GM21390 (cell line): ENCODE data around the gene WAC.
"Not testable (repeated sequence)": the region's sequence is repeated elsewhere in the genome, so short reads cannot be mapped to it uniquely, and the experiment has no call there.

Experiments
- ATAC-seq: cut with Tn5 transposase; IDR thresholded peaks from one replicate; pipeline ENCODE4 v1.9.1; 2021; ENCODE audit not compliant: unreplicated experiment

The WAC gene, protein sequence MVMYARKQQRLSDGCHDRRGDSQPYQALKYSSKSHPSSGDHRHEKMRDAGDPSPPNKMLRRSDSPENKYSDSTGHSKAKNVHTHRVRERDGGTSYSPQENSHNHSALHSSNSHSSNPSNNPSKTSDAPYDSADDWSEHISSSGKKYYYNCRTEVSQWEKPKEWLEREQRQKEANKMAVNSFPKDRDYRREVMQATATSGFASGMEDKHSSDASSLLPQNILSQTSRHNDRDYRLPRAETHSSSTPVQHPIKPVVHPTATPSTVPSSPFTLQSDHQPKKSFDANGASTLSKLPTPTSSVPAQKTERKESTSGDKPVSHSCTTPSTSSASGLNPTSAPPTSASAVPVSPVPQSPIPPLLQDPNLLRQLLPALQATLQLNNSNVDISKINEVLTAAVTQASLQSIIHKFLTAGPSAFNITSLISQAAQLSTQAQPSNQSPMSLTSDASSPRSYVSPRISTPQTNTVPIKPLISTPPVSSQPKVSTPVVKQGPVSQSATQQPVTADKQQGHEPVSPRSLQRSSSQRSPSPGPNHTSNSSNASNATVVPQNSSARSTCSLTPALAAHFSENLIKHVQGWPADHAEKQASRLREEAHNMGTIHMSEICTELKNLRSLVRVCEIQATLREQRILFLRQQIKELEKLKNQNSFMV

DNA sequence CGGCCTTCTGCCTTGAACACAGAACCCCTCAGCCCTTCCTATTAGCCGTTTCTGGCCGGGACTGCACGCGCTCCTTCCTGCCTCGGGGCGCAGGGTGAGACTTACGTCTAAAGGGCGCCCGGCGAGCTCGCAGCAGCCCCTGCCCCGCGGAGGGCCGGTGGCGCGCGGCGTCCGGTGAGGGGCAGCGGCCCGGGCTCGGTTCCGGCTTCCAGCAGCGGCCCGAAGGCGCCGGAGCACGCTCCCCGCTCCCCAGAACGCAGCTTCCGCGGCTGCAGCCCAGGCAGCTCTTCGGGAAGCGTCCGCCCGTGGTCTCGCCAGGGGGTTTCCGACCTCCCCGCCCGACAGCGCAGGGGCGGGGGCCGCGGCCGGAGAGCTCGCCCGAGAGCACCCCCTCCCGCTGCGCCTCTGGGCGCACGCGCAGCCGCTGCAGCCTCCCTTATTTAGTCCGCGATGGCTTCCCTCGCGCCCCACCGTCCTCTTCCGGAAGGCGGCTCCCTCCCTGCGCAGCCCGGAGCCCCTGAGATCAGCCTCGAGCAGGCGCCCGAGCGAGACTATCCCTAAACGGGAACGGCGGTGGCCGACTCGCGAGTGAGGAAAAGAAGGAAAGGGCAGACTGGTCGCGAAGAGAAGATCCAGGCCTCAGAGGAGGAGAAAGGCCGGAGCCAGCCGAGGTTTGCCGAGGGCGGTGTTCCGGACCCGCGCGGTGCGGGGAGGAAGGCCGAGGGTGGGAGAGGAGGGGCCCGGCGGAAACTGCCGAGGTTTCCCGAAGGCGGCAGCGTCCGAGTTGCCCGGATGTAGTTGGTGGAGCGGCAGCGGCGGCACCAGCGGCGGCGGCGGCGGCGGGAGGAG lies at the start of gene WAC:
Gene WAC (plus strand): TSS at position 782 of the 849 bp plus-strand sequence. CDS start 462 bp downstream, outside the sequence.
- ATAC-seq = peak; percentile 80

DNA sequence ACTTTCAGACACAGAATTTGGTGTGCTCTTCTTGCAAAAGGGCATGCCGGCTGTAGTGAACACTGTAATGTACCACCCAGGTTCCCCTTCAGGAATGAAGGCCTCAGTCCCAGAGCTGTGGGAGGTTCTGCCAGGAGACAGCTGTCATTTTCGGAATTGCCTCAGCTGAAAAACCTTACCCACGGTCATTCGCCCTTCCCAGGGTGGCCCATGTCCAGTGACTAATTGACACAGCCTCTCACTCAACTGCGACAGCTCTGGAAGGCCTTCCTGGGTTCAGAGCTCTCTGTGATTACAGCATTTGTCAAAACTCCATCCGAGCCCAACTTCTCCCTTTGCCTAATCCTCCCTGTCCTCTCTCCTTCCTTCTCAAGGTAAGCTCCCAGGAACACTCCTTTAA lies 43.7 kb upstream of the WAC start:
- ATAC-seq = no peak

DNA sequence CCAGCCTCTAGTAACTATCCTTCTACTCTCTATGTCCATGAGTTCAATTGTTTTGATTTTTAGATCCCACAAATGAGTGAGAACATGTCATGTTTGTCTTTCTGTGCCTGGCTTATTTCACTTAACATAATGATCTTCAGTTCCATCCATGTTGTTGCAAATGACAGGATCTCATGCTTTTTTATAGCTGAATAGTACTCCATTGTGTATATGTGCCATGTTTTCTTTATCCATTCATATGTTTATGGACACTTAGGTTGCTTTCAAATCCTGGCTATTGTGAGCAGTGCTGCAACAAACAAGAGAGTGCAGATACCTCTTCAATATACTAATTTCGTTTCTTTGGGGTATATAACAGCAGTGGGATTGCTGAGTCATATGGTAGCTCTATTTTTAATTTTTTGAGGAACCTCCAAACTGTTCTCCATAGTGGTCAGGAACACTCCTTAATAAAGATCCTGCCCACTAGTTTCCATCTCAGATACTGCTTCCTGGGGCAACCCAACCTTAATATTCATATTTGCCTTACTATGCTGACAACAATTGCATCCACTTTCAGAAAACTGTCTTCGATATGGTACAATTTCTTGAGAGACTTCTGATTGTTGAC lies 42.6 kb upstream of the WAC start:
- ATAC-seq = not testable (repeated sequence)

DNA sequence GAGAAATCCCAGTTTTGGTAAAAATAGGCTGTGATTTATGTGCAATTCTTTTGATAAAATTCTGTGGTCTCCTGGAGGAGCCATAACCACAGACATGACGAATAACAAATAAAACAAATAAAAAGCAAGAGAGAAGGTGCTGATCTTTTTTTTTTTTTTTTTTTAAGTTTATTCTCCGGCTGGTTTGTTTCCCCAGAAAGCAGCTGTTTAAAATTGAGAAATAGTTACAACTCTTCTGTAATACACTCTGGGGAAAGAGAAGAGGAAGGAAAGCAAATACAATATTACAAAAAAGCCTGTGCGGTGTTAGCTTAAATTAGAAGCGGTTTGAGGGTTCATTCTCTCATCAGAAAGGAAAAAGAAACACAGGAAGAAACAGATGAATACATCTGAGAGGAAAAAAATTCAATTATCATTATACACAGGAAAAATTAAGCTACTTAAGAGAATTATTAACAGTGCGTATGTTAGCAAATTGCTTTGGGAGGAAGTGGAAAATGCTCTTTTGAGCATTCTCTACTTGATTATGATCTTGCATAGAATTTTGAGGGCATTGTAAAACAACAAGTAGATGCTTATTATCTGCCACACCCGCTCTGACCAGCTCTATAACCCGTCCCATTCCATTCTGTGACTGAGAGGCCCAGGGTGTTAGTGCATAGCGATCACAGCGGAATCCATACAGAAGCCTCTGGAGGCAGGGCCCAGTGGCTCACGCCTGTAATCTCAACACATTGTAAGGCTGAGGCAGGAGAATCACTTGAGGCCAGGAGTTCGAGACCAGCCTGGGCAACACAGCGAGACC lies 40.6 kb upstream of the WAC start:
- ATAC-seq = no peak

DNA sequence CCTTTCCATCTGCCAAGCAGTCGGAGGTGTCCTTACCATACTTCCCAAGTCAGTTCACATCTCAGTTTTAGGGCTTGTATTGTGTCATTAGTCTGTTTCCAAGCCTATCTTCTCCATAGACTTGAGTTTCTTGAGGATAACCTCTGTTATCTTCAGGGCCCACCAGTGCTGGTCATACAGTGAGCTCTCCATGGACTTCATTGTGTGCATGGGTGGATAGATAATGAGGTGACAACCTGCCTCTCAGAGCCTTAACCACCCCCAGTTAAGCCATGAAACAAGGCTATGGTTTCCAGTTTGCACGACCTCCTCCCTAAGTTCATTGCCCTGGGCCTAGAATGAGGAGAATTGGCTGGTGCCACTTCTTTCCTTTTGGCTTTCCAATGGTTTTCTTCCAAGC lies 38.5 kb upstream of the WAC start:
- no peak for ATAC-seq

DNA sequence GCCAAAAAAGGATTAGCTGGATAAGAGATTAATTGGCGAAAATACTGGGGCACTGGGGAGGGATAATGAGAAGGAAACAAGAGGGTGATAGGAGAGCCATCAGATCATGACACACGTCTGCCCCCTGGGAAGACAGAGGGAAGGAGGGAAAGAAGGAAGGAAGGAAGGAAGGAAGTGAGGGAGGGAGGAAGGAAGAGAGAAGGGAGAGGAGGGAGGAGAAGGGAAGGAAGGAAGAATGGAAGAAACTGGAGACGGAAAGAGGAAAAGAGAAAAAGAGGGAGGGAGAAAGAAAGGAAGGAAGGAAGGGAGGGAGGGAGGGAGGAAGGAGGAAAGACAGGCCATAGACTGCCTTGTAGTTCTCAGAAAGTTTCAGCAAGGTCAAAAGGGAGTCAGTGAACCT lies 37.8 kb upstream of the WAC start:
- ATAC-seq = no peak

DNA sequence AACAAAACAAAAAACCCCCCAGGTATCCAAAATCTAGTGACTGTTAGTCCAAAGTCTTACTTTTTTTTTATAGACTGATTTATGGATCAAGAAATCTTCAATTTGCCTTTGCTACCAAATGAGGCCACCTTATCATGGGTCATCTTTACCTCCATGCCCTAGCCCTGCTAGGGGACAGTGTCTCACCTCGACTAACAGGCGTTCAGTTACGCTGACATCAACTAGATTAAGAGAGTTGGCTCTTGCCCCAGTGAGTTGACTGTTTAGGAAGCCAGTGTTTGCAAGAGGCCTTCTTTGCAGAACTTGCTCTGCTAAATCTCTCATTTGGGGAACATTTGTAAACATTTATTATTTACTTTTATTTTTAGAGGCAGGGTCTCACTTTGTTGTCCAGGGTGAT lies 36.9 kb upstream of the WAC start:
- ATAC-seq = no peak

DNA sequence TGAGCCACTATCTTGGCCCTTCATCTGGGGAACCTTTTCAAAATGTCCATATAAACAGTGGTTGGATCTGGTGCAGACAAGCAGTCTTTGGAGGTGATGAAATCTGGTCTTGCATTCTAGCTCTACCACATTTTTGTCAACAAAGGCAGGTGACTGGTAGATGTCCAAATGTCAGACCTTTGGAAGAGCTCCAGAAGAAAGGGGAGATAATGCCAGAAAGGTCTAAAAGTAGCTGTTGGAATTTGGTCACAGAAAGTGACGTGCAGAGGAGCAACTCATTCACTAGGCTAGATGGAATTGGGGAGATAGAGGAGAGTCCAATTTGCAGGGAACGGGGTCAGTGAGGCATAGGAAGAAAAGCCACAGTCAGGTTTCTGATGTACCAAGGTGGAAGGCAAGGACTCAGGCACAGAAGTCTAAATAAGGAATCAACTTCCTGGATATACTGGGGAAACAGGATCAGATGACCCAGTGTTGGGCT lies 36.4 kb upstream of the WAC start:
- ATAC-seq = no peak

DNA sequence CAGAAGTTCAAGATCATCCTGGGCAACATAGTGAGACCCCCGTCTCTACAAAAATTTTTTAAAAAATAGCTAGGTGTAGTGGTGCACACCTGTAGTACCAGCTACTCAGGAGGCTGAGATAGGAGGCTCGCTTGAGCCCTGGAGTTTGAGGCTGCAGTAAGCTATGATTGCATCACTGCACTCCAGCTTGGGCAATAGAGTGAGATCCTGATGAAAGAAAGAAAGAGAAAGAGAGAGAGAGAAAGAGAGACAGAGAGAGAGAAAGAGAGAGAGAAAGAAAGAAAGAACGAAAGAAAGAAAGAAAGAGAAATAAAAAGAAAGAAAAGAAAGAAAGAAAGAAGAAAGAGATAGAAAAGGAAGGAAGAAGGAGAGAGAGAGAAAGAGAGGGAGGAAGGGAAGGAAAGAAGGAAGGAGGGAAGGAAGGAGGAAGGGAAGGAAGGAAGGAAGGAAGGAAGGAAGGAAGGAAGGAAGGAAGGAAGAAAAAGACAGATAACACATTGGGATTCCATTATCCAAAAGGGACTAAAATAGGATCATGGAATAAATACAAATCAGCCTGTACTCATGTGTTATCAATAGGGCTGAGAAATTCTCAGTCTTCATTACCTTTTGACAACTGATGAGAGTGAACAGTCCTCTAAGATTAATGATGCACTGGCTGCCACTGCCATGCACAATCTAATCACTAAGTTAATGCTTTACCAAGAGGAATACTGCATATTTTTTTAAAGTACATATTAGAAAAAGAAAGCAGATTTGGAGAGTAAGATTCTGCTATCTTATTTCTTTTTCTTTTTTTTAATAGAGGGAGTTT lies 35.4 kb upstream of the WAC start:
- no peak for ATAC-seq

DNA sequence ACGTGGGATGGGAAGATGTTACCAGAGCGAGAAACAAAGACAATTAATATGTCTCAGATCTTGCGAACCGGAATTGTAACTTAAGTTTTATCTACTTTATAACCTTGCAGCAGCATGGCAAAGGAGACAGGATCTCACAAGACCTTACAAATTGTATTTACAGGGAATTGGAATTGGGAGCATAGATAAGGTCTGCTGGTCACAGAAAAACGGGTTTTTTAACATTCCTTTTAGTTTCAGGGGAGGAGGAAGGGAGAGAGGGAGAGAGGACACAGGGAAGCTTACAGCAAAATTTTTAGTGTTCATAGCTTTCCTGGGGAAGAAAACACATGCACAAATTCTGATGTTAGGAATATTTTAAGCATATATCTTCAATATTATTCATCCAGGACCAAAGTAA lies 32.7 kb upstream of the WAC start:
- not testable (repeated sequence) for ATAC-seq

DNA sequence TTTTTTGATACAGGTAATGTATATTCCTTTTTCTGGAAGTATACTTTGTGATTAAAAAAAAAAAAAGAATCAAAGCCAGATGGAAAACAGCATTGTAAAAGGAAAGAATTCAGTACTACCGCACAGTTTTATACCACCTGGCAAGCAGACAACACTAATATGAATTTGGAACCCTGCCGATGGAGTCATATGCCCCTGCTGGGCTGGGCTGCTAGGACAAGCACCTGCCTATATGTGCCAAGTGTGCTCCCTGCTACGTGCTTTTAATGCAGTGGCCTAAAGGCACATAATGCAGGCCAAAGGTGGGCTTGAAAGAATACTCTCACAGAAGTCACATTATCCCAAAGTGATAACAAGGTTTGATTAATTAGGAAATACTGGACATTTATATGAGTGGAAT lies 29.8 kb upstream of the WAC start:
- no peak for ATAC-seq

DNA sequence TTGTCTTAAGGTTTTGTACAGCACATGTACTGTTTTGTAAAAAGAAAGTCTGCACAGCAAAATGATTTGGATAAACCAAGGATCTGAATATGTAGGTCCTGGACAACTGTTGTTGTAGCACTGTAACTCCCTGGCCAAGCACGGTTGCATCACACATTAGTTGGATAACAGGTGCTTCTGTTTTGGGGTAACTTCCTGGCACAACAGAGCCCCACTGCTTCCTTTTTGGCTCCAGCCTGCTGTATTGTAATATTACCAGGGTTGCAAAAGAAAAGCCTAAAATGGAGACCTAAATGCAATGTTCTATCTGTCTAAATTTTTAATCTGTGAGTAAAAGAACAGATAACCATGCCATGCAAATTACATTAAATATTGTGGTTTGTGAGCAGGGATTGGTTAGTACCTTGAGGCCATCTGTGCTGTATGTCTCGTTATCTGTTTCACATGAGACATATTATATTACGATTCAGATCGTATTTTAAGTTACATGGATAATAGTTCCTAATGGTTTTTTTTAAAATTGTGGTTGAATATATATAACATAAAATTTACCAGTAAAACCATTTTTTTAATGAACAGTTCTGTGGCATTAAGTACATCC lies 27.5 kb upstream of the WAC start:
- ATAC-seq = no peak

DNA sequence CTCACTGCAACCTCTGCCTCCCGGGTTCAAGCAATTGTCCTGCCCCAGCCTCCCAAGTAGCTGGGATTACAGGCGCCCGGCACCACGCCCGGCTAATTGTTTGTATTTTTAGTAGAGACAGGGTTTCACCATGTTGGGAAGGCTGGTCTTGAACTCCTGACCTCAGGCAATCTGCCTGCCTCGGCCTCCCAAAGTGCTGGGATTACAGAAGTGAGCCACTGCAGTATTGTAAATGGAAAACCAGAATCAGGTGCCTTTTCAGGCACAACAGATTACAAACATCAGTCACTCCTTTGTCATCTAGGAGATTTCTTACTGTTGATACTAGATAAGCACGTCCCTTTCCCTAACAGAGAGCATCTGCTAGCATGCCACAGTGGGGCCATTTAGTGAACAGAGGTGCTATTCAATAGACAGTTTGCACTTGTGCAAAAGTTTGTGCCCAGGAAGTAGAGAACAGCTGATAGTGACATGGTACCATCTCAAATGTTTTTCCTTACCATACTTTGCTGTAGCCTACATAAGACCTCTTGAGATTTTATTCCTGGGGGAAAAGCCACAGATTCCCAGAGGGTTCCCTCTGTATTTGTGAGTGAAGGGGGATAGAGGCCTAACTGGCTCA lies 24.5 kb upstream of the WAC start:
- ATAC-seq = no peak

DNA sequence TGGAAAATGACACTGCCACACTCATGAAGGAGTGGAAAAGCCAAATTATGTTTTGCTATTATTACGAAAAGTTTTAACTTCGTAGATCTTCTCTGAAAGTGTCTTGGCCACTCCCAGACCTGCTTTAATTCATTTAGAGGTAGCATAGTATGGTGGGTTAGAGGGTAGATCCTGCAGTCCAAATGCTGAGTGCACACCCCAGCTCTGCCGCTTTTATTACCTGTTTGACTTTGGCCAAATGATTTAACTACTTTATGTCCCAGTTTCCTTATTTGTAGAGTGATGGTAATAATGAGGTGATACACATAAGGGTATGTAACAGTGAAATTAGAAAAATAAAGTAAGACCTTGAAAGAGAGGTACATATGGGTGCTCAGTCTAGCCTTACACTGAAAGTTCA lies 23.6 kb upstream of the WAC start:
- no peak for ATAC-seq

DNA sequence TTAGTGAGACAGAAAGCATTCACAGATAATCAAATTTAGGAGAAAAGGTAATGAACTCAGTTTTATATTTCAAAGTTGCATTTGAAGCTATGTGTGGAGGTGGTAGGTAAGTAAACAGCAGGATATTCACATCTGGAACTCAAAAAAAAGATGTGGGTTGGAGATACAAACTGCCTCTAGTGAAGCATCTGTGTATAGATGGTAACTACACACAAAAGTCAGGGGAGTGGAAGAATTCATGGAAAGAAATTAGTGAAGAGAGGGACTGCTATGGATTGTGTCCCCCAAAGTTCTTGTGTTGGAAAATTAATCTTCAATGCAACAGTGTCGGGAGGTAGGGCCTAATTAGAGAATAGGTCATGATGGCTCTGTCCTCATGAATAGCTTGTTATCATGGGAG lies 18.3 kb upstream of the WAC start:
- ATAC-seq = no peak

DNA sequence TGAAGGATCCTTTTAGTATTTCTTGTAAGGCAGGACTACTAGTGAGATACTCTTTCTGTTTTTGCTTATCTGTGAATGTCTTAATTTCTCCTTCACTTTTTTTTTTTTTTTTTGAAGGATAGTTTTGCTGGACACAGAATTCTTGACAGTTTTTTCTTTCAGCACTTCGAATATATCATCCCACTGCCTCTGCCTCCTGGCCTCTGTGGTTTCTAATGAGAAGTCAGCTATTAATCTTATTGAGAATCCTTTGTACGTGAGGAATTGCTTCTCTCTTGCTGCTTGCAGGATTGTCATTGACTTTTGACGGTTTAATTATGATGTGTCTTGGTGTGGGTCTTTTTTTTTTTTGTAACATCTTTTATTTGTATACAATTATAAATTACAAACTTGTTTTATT lies 12.6 kb upstream of the WAC start:
- no peak for ATAC-seq

DNA sequence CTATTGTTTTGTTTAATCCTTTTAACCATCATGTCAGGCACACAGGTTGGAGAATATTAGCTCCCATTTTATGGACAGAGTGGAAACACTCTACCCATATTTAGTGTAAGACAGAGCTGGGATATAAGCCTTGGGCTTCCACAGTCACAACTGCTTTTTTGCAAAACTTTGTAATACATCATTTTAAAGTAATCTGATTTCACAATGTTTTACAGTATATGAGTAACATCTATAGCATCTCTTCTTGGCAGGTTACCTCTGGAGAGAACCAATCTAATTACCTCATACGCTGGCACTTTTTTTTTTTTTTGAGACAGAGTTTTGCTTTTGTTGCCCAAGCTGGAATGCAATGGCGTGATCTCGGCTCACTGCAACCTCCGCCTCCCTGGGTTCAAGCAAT lies 12.1 kb upstream of the WAC start:
- ATAC-seq = not testable (repeated sequence)

DNA sequence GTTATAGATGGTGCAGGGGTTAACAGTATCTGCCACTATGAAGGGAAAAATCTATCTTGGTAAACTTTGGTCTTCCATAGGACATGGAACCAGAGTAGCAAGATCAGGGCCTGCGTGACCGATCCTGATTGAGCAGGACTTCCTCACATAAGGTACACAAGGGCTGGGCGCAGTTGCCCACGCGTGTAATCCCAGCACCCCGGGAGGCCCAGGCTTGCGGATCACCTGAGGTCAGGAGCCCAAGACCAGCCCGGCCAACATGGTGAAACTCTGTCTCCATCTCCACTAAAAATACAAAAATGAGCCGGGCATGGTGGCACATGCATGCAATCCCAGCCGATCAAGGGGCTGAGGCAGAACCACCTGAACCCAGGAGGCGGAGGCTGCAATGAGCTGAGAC lies 11.0 kb upstream of the WAC start:
- not testable (repeated sequence) for ATAC-seq
